Fibroblast of the conjunctiva (primary cell): ENCODE data around the gene MYO7B.

Source experiments
- DNase-seq: peaks from one replicate; pipeline ENCODE4 v3.0.0-alpha.2; 2010; ENCODE audit warnings: low read depth

Gene MYO7B

DNA sequence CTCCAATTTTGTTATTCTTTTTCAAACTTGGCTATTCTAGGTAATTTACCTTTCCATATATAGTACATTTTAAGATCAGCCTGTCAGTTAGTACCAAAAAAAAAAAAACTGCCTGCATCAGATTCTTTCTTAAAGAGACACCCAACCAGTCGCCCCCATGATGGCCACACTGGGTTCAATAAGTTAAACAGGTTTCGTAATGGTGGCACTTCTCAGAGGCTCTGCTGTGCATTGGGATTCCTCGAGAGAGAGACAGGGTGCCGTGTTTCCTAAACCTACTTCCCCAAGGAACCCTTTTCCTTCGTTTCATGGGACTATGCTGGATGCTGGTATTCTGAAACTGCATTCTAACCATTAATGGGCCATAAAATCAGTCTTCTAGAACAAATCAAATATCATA is 37.4 kb downstream of the MYO7B start:
- DNase-seq, result no peak

DNA sequence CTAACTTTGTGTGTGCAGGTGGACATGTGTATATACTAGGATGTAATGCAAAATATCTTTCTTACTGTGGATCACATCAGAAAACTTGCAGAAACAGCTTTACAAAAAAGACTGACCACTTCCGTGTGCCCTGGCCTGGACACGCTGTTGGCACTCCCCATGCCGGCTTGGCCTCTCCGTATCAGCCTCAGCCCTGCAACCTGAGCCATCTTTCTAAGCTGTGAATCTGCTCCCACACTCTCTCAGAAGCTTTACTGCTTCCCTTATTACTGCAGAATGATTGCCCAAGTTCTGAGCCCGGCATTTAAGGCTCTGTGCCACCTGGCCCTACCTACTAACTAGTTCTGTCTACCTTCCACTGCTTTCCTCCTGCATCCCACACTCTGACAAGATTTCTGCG is 37.8 kb downstream of the MYO7B start:
- DNase-seq, result no peak

DNA sequence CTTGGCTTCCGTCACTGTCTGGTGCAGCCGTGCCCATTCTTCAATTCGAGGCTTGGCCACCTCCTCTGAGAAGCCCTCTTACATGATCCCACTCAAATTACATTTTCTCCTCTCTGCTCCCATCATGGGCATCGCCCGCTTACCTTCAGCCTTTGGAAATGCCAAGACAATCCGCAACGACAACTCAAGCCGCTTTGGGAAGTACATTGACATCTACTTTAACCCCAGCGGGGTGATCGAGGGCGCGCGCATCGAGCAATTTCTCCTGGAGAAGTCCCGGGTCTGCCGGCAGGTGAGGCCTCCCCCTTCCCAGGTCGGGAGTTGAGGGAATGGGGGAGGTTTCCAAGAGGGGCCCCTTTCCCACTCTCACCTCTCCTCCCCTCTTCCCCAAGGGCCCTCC is 38.3 kb downstream of the MYO7B start:
- no peak for DNase-seq

DNA sequence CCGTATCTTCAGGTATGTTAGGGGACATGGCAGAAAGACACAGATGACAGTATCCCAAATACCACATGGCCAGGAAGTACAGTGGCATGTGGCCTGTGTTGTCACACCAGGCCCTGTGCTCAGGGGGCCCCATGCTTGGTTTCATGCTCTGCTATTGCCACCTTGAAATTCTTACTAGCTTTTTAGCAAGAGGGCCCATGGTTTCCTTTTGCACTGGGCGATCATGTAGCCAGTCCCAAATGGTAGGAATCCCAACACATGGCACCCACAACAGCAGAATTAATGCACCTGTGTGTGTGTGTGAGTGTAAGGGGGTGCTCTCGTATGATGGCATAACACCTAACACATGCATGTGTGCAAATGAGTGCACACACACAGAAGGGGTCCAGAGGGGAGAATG is 39.2 kb downstream of the MYO7B start:
- no peak for DNase-seq

DNA sequence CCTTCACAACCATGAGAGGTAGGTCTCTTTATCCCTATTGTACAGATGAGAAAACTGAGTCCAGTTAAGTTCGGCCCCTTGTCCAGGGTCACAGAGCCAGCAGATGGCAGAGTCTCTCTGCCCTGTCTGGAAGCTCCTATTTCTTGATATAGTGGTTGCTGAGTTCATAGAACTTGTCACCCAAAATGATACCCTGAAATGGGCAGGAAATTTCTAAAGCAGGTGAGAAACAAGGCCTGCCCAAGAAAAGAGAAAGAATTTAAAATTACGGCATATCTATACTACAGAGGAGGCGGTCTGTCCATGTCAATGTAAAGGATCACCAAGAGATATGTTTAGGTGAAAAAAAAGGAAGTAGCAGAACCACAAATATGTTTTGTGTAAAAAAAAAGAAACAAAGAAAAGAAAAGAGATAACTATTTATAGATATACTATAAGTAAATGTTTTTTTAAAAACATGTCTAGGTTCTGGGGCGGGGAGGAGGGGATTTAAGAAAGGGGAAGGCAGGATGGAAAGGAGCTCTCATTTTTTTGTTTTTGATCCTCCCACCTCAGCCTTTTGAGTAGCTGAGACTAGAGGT is 39.8 kb downstream of the MYO7B start:
- no peak for DNase-seq

DNA sequence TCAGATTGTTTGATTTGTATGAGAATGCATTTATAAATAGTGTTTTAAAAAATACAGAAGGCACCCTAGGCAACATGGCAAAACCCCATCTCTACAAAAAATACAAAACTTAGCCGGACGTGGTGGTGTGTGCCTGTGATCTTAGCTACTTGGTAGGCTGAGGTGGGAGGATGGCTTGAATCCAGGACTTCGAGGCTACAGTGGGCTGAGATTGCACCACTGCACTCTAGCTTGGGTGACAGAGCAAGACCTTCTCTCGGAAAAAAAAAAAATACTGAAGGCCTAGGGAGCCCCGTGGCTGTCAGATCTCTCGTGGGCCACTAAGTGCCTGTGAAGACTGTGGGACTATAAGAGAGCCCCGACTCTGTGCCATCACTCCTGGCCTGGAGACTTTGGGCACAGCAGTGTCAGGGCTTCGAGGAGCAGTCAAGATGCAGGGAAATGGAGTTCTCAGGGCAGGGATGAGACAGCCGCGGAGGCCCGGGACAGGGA is 40.5 kb downstream of the MYO7B start:
- no peak for DNase-seq

DNA sequence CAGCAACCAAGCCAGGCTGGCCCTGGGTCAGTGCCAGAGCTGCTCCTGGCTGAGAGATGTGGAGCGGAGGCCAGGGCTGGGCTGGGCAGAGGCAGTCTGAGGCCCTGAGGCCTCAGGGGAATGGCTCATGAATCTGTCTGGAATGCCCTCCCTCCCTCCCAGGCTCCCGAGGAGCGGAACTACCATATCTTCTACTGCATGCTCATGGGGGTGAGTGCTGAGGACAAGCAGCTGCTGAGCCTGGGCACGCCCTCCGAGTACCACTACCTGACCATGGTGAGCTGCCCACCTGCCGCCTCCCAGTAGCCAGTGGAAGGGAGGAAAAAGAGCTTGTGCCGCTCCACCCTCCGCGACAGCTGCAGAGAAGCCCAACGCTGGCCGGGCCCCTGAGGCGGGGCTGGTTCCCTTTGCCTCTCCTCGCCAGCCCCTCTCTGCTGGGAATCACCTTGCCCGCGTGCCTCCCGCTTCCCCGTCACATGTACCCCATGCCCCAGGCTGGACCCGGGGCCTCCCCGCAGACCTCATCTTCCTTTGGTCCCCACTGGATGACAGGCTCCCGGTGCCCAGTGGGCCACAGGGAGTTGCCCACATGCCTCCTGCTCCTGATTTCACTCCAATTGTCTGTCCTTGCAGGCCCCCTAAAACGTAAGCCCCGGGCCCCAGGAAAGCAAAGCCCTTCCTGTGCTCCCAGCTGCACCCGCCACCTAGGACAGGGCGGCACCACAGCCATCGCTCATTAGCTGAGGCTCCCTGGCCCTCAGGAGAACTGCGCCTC is 41.1 kb downstream of the MYO7B start:
- DNase-seq, result peak; percentile 62

DNA sequence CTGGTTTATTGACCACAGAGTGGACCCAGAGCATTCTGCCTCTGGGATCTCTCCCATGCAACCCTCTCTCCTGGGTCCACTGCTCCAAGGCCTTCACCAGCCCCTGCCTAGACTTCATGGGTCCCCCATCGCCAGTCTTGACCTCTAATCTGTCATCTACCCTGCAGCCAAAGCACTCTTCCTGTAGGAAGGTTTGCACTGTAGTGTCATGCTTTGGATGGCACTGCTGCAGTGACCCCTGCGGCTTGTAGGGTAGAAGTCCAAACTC is 41.7 kb downstream of the MYO7B start:
- no peak for DNase-seq

DNA sequence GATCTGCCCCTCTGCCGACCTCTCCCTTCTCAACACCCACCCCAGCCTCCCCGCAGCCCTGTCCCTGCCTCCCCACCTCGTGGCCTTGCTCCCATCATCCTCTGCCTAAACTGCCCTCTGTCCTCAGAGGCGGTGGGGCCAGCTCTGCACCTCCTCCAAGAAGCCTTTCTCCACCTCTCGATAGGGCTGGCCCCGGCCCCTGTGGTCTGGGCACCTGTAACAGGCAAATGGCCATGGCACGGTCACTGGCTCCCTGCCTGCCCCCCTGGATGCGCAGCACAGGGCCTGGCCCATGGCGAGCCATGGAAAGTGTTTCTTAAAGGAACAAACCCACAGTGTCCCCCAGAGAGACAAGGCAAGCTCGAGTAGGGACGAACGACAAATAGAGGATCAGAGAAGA is 42.0 kb downstream of the MYO7B start:
- no peak for DNase-seq

DNA sequence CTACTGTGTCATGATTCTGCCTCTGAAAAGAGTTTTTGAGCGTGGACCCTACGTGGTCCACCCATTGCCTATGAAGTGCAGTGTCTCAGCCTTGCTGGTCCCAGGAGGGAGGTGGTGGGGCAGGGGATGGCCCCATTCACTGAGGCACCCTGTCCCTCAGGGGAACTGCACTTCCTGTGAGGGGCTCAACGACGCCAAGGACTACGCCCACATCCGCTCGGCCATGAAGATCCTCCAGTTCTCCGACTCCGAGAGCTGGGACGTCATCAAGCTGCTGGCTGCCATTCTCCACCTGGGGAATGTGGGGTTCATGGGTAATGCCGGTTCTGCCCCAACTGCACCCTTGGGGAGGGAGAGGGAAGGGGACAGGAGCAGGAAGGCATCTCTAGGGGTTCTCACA is 42.5 kb downstream of the MYO7B start:
- no peak for DNase-seq

DNA sequence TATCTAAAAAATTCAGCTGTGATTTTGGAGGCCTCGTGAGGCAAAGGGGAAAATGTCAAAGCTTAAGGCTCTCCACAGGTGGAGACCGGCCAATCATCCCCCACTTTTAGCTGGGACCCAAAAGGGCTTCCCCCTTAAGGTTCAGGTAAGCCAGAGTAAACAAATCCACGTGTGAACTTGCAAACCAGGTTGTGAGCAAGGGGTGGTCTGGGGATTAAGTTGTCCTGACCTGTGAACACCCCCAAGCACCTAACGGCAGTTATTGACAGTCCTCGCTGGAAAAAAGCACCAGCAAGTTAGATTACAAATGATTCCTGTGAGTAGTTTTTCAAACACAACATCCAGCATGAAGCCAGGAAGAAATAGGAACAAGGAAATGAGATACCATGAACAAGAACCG is 42.9 kb downstream of the MYO7B start:
- DNase-seq, result no peak

DNA sequence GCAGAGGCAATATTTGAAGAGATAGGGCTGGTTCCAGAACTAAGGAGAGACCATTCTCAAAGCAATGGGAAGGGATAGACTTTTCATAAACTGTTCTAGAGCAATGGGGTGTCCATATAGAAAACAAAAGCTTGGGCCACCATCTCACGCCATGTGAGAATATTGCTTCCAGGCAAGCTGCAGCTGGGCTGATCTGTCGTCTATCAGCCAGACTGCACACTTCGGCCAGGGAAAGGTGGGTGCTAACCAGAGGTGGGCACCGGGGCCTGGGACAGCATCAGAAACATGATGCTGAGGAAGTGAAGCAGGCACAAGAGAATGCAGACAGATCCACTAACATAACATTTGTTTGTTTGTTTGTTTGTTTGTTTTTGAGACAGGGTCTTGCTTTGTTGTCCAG is 43.7 kb downstream of the MYO7B start:
- no peak for DNase-seq

DNA sequence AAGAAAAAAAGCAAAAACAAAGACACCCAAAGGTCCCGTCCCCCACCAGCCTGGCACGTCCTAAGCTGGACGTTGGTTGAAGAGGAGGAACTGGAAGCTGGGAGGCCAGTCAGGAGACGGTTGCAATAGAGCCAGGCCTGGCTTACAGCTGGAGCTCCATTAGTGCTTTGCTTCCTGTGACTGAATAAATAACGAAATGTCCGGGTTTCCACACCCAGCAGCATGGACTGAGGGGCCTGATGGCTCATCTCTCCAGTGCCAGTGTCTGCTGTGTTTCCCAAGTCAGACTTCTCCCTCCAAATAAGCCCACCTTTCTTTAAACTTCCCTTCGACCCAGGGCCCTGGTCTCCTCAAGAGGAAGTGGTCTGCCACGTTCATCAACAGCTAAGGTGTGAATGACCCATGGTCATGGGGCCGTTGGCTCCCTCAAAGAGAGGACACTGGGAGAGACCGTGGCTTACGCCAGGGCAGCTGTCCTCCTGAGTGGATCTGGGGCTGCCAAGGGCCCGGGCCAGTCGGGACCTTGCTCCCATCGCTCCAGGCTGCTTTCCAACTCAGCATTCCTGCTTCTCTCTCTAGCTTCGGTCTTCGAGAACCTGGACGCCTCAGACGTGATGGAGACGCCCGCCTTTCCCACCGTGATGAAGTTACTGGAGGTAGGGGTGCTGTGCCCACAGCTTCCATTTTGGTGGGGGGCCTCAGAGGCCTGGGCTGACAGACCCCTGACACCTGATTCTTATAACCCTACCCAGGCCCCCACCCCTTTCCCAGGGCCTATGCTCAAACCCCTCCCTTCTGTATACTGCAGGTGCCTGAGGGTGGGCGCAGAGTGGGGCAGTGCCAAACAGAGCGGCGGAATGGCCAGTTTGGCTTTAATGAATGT is 44.9 kb downstream of the MYO7B start:
- DNase-seq, result no peak

DNA sequence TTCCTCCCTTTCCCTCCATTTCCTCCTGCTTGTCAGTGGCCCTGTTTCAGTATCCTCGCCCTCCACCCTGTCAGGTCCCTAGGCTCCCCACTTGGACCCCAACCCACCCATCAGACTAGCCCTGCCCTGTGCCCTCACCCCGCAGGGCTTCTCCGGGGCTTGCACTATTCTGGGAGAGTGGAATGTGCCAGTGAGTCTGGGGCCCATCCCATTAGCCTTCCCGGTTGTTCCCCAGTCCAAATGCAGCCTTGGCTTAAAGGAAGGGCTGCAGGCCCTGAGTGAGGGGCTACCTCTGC is 45.5 kb downstream of the MYO7B start:
- no peak for DNase-seq

DNA sequence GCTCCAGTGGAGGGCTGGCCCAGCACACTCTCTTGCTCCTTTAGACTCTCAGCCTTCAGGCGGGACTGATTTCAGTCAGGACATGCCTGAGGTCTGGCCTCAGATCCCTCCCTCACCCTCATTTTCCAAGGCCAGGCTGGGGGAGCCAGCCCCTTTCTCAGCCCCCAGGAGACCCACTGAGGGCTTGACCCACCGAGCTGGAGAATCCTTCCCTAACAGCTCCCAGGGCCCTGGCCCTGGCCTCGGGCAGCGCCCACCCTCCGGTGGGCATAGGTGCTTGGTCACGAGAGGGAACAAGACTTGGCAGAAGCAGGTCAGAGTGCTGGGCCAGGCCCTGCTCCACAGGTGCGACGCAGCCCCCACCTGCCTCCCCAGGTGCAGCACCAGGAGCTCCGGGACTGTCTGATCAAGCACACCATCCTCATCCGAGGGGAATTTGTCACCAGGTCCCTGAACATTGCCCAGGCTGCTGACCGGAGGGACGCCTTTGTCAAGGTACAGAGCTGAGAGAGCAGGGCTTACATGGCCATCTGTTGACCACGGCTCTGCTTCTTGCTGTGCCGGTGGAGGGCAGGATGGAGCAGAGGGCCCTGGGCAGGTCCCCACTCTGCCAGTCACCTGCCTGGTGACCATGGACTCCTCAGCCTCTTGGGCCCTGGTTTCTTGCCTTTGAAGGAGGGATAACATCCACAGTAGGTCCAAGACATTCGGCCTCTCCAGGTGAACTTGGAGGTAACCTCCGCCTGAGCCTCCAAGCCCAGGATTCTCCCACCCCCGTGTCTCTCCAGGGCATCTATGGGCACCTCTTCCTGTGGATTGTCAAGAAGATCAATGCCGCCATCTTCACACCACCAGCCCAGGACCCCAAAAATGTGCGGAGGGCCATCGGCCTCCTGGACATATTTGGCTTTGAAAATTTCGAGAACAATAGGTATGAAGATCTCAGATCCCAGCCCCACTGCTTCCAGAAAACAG is 46.3 kb downstream of the MYO7B start:
- DNase-seq, result no peak

DNA sequence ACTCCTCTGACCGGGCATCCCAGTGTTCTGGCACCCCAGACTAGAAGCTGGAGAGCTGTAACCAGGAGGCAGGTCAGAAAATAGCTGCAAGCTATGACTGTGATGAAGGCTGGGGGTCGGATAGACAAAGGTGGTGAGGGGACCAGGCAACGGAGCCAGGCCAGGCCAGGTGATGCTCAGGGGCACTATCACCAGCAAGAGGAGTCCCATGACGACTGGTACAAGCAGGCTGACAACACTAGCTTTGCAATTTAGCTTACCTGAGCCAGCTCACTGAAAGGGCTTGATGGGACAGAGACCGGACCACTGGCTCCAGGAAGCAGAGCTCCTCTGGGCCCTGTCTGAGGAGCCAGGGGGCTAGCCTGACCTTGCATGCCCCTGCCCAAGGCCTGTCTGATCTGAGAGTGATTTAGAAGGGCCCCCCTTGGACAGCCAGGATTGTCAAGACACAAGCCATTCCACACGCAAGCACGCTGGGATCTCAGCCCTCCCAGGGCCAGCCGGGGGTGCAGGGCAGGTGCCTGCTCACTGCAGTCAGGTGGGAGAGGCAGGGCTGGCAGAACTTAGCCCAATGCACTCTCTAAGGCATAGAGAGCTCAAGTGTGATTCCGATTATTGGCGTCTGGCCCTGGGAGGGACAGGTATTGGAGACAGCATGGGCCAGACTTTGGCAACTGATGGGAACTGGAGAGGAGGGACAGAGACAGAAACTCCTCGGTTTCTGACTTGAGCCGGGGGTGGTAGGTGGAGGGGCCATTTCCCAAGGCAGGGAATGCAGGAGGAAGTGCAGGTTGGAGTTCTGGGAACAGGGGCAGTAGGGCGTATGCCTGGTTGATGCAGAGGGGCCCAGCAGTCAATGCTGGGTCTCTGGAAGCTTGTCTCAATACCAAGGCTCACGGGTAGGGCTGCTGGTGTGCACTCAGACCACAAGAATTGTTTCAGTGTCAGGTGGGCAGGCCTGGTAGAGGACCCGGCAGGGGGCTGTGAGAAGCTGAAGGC is 47.7 kb downstream of the MYO7B start:
- DNase-seq, result no peak

DNA sequence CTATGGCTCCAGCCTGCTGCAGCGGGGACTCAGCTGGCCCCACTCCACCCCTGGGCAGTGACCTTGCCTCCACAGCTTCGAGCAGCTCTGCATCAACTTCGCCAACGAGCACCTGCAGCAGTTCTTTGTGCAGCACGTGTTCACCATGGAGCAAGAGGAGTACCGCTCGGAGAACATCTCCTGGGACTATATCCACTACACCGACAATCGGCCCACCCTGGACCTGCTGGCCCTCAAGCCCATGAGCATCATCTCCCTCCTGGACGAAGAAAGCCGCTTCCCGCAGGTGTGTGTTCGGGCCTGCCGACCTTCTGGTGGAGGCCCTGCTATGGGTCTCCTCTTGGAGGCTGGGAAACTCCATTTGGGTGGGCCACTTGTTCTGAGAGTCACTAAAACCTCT is 48.6 kb downstream of the MYO7B start:
- no peak for DNase-seq

DNA sequence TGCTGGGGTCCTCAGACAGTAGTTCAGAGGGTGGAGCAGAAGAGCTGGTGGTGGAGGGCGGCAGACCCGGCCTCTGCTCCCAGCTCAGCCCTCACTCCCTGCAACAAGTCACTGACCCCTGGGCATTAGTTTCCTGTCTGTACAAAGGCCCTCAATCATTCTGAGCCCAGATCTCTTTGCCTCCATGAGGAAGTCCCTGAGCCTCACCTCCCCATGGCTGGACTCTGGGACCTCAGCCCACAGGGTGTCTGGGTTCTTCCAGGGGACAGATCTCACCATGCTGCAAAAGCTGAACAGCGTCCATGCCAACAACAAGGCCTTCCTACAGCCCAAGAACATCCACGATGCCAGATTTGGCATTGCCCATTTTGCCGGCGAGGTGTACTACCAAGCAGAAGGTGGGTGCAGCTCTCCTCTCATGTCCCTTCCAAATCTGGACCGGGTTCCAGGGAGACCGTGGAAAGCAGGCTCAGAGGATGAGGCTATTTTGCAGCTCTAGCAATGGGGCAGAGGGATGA is 49.1 kb downstream of the MYO7B start:
- no peak for DNase-seq

DNA sequence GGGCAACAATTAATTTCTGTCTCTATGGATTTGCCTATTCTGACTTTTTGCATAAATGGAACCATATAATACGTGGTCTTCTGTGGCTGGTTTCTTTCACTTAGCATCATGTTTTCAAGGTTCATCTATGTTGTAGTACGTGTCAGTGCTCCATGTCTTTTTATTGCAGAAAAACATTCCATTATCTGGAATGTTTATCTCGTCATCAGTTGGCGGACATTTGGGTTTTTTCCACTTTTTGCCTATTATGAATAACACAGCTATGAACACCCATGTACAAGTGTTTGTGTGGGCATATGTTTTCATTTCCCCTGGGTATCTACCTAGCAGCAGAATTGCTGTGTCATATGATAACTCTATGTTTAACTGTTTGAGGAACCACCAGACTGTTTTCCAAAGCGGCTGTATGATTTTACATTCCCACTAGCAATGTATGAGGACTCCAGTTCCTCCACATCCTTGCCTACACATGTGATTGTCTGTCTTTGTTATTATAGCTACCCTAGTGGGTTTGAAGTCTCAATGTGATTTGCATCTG is 49.9 kb downstream of the MYO7B start:
- no peak for DNase-seq

DNA sequence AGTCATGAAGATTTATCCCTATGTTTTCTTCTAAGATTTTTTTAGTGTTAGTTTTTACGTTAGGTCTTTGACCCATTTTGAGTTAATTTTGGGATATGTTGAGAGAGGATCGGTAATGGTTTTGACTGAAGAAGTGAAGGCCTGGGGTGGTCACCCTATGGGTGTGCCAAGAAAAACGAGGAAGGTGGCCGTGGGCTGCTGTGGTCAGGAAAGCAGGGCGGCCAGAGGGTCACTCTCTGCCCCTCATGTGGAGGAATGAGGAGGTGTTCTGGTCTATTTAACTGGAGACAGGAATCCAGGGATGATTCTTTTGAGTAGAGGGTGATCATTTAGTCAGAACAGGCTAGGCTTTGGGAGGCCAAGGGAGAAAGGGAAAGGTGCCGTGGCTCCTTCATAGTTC is 50.7 kb downstream of the MYO7B start:
- no peak for DNase-seq
